HG03139 (cell line): ENCODE results near the gene SLC17A5.
"Not testable (repeated sequence)": the region's sequence is repeated elsewhere in the genome, so short reads cannot be mapped to it uniquely, and the experiment has no call there.

Source experiments
- ATAC-seq: cut with Tn5 transposase; IDR thresholded peaks from one replicate; pipeline ENCODE4 v1.9.1; 2021; ENCODE audit not compliant: unreplicated experiment

Gene SLC17A5, protein sequence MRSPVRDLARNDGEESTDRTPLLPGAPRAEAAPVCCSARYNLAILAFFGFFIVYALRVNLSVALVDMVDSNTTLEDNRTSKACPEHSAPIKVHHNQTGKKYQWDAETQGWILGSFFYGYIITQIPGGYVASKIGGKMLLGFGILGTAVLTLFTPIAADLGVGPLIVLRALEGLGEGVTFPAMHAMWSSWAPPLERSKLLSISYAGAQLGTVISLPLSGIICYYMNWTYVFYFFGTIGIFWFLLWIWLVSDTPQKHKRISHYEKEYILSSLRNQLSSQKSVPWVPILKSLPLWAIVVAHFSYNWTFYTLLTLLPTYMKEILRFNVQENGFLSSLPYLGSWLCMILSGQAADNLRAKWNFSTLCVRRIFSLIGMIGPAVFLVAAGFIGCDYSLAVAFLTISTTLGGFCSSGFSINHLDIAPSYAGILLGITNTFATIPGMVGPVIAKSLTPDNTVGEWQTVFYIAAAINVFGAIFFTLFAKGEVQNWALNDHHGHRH

DNA sequence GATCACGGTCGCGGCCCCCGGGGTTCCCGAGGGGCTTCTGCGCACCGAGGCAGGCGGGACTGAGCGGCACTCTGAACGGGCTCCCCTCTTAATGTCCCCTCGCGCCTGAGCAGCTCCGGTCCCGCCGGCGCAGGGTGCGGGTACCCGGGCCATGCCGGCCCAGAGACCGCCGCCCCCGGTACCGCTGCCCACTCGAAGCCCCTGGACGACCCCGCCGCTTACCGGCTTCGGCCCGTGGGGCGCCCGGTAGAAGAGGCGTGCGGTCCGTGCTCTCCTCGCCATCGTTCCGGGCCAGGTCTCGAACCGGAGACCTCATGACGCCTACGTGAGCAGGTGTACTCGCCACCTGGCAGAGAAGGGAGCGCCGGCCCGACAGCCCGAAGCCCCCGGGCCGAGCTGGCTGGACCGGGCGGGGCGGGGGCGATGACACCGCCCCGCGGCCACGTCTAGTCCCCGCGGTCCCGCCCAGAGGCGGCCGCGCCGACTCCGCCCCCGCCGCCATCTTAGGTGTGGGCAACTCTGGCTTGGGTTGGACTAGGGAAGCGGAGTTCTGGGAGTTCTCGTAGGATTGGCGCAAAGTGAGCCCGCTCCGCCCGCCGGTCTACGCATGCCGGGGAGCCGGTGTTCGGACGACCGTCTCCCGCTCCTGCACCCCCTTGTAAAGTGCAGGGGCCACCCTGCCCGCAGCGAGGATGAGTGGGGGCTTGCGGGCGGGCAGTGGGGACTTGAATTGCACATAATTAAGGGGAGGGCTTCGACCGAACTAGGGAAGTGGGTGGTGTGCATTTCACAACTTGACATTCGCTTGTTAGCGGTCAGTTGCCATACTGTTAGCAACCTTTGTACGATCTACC is at the start of gene SLC17A5:
Gene SLC17A5 (minus strand): TSS at position 422 of the 854 bp plus-strand sequence. CDS start 106 bp downstream, at position 316.
- ATAC-seq = peak; percentile 87

DNA sequence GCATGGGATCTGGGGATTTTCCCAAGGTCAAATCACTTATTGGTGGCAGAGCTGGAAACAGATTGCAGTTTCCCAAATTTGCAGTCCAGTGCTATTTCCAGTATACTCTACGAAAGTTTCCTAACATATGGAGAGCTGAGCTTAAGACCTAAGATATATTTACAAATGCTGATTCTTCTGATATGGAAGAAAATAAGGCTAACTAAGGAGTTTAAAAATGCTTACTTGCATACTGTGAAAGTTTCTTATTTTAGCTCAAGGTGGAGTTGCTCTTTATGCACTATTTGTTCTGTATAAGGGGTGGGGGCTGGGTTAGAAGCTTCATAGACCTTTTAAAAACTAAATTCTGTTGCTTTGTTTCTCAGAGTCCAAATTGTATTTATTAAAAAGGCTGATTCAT is 49.7 kb upstream of the SLC17A5 start:
- no peak for ATAC-seq

DNA sequence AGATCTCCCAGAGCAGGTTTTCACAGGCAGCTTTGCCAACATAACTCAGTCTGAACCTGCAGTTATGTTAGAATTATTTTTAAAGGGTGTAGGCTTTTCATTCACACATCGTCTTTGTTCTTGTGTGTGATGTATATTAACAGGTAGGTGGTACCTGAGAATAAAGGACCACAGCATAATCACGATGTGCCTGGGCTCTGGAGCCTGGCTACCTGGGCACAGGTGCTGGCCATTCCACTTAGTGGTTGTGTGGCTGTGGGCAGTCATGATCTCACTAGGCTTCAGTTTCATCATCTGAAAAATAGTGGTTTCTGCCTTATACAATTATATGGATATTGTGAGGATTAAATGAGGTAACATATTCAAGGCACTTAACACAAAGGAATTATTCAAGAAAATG is 48.7 kb upstream of the SLC17A5 start:
- ATAC-seq = no peak

DNA sequence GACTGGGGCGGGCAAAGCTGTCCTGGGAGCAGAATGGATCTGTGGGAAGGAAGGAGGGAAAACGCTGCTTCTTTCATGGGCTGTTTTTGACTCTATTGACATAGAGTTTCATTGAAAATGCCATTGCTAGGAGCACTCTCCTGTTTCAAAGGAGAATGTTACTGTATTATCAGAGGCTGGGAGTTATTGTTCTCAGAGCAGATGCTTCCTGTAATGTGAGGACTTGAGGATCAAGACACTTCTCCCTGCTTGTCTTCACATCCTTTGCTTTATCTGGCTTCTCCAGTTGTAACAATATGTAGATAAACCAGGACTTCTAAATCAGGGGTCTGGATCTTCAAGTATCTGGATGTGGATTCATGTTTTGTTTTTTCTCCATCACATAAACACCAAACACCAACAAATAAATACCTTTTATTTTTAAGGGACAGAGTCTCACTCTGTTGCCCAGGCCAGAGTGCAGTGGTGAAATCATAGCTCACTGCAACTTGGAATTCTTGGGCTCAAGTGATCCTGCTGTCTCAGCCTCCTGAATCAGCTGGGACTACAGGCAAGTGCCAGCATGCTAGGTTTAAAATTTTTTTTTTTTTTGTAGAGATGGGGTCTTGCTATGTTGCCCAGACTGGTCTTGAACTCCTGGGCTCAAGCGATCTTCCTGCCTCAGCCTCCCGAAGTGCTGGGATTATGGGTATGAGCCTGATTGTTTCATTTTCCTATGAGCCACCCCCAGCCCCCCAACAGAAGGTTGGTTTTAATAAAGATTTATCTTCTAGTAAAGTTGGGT is 46.1 kb upstream of the SLC17A5 start:
- ATAC-seq = no peak

DNA sequence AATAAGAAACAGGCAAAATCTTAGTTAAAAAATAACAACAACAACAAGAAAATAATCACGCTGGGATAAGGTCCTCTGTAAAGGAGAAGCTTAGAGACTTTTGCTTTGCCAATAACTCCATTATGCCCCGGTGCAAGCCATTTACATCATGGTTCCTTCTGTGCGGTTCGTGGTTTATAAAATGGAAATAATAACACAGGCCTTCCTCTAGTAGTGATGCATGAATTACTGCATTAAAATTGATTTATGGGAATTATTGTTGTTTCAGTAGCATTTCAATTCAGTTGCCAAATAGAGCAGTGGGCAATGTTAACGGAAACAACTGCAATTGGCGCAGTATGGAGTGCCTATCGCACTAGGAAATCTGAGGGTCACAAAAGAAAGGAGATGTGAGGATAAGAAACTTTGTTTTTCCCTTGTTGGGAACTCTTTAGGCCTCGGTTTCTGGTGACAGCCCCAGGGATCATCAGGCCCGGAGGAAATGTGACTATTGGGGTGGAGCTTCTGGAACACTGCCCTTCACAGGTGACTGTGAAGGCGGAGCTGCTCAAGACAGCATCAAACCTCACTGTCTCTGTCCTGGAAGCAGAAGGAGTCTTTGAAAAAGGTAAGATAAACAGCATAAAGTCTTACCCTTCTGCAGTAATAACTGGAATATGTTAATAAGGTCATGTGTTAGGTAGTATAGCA is 43.3 kb upstream of the SLC17A5 start:
- no peak for ATAC-seq

DNA sequence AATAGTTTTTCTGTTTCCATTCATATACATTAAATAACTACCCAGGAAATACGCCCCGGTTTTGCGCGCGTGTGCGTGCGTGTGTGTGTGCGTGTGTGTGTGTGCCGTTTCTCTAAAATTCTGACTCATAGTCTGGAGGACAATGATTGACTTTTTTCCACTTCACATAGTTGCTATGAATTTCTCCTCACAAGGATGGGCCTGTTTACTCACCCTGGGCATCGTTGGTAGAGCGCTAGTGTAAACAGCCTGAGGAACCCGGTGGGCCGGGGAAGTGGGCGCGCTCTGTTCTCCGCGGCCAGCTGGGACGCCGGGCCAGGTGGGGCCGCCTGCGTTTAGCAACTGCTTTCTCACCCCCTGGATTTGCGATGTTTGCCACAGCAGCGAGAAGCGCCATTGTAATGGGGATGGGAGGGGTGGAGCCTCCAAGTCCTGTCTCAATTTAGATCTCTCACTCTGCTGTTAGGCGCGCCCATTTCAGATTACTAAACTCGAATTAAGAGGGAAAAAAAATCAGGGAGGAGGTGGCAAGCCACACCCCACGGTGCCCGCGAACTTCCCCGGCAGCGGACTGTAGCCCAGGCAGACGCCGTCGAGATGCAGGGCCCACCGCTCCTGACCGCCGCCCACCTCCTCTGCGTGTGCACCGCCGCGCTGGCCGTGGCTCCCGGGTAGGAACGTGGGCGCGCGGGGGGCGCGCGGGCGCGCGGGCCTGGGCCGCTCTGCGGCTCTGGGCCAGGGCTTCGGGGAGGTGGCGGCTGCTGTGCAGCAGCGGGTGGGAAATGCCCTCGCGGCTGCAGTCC is 42.0 kb upstream of the SLC17A5 start, which contains the start of gene CD109:
Gene CD109 (plus strand): TSS at position 585 of the 803 bp plus-strand sequence. CDS start 13 bp downstream, at position 598.
- ATAC-seq = peak; percentile 47

DNA sequence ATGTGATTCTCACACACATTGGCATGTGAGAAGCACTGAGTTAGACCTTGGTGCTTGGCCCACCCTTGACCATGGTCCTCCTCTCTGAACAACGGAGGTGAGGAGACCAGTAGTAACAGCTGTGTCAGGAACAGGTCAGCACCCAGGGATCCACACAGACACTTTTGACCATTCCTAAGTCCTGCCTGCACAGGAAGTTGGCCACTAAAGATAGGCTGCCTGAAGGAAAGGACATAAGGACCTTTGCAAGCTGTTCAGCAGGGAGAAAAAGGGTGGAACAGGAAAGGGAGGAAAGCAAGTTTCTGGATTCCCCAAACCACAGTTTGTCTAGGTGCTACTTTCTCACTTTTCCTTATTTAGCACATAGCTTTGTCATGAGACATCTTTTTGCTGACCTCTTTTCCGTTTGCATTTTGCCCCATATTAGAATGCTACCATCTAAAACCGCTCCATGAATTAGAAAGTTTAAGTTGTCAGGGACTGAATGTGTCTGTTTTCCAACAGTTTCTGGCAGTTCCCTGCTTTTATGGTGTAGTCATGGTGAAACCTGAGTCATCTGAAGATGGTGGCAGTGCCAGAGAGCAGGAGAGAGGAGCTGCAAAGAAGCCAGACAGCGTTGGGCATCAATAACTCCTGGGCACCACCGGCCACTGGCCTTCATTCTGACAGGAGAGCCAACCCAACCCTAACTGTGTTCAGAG is 41.1 kb upstream of the SLC17A5 start:
- ATAC-seq = no peak

DNA sequence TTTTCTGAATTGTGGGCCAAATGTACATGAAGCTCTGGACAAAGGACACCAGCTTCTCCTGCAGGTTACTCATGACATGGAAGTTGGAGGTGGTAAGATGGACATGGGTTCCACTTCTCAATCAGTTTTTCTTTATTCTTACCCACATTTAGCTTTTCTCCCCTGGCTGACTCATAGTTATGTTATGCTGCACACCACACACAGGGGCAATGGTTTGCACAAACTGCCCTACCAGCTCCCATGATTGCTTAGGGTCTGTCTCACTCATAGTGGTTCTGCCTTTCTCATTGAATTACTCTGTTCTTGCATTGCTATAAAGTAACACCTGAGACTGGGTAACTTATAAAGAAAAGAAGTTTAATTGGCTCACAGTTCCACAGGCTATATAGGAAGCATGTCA is 37.7 kb upstream of the SLC17A5 start:
- ATAC-seq = no peak

DNA sequence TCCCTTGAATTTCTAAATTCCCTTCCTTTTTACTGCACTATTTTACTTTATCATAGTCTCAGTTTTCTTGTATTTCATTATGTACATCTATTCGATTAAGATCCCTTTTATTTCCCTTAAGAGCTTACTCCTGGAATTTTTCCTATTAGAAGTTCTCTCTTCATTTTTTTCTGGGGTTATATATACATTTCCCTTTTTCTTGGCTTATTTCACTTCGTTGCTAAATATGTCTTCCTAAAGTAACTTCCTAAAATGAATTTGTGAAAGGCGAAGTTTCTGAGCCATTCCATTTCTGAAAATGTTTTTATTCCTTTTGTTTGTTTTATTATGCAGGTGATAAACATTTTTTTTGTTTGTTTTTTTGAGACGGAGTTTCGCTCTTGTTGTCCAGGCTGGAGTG is 36.3 kb upstream of the SLC17A5 start:
- no peak for ATAC-seq

DNA sequence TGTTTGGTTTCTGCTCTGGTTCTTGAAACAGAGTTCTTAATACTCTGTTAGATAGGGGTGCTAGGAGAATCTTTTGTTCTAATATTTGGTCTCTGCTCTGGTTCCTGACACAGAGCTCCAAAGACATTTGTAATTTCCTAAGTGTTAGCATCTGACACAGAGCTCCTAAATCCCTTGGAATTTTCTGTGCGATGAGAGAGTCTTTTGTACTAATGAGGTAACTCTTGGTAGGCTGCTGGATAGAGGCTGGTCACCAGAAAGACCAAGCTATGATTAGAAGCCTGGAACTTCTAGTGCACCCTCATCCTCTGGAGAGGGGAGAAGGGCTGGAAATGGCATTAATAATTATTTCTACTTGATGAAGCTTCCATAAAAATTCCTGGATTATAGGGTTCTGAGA is 34.6 kb upstream of the SLC17A5 start:
- ATAC-seq = no peak

DNA sequence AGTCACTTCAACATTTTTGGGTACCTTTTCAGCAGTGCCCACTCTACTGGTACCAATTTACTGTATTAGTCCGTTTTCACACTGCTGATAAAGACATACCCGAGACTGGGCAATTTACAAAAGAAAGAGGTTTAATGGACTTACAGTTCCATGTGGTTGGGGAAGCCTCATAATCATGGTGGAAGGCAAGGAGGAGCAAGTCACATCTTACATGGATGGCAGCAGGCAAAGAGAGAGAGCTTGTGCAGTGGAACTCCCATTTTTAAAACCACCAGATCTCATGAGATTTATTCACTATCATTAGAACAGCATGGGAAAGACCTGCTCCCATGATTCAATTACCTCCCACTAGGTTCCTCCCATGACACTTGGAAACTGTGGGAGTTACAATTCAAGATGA is 29.8 kb upstream of the SLC17A5 start:
- ATAC-seq = not testable (repeated sequence)

DNA sequence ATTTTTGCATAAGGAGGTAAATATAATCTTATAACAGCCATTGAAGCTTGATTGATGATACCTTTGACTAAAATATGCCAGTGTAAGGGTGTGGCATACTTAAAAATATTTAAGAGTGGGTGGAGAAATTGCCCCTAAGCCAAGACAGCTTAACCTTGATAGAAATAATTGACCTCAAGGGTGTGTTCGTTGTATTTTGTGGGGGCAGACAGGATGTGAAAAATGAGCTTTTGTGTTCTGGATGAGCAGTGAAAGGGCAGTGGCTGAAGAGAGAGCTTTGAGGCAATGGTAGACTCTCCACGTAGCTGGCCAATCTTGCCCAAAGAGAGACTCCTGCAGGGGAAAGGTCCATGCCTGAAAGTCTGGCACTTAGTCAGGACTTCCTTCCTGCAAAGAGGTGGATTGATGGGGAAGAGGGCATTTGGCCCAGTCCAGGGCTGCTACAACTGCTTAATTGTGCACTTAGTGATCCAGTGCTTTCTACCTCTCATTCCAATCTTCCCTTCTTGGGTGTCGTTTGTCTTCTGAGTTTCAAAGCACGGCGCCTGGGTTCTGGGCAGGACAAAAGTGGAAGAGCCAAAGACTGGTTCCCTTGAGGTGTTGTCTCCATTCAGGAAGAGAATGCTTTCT is 26.6 kb upstream of the SLC17A5 start:
- no peak for ATAC-seq

DNA sequence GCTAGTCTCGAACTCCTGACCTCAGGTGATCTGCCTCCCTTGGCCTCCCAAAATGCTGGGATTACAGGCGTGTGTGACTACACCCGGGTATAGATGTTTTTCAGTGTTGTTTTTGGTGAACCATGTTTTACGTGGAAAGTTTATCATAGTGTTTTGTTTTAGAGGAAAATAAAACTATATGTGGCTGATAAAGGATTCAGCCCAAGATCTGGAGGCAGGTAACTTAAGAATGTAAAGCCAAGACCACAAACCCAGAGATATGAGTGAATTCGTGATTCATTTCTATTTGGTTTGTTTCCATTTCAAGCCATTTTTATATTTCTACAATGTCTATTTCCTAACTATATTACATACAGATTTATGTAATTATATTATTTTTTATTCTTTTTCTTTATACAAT is 26.1 kb upstream of the SLC17A5 start:
- ATAC-seq = not testable (repeated sequence)

DNA sequence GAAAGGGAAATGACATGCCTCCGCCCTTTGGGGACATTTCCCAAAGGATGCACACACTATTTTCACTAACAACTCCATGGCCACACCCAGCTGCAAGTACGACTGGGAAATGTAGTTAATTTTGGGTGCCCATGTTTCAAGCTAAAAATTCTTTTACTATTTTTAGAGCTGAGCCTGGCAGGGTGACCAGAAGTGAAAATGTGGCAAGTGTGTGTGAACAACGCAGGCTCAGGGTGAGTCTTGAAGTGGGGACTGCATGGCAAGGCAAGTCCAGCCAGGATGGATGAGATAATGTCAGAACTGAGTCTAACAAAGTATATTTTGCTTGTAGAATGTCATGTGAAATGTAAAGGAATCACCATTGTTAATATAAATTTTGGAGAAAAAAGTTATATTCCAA is 25.2 kb upstream of the SLC17A5 start:
- no peak for ATAC-seq

DNA sequence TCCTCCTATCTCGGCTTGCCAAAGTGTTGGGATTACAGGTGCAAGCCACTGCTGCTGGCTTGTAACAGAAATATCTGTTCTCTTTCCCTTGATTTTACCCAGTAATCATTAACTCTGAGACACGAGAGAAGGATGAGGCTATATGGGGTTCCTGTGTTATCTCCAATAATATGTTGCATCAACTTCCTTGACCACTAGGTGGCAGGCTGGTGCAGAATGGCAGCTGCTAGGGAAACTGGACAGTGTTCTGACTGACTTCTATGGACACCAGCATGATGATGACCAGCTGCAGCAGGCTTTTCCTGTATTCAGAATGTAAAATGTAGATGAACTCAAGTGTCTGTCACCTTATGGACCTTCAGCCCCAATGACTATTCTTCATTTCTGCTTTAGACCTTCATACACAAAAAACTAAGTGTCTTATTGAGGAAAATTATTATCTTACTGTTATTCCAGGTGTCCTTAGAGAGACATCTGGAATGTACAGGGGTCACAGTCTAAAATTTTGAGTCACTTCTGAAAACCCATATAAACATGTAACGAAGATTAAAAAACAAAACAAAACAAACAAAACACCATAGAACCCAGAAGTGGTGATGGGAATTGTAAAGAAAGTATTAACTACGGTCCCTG is 21.8 kb upstream of the SLC17A5 start:
- ATAC-seq = peak; percentile 94

DNA sequence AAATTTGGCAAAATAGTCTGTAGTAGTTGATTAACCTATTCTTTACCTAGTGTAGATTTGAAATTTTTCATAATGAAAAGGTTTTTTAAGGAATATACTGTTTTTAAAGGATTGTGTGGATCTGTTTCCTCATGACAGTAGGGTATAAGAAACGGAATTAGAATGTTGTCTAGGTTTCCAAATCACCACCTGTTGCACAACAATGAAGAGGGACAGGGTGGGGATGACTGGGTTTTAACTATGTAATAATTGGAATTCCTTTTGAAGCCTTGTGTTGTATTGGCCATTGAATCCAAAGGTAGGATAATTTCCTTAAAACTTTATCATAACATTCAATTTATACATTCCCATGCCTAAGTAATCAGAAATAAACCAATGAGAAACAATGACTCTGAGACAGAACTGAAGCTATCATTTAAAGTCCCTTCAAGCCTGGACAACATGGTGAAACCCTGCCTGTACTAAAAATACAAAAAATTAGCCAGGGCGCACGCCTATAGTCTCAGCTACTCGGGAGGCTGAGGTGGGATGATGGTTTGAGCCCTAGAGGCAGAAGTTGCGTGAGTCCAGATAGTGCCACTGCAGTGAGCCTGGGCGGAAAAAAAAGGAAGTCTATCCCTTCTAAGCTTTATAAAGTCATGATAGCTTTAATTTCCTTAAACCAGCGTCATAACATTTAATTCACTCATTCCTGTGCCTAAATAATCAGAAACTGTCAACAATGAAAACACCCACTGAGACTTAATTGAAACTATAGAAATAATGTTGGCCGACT is 18.3 kb upstream of the SLC17A5 start:
- no peak for ATAC-seq

DNA sequence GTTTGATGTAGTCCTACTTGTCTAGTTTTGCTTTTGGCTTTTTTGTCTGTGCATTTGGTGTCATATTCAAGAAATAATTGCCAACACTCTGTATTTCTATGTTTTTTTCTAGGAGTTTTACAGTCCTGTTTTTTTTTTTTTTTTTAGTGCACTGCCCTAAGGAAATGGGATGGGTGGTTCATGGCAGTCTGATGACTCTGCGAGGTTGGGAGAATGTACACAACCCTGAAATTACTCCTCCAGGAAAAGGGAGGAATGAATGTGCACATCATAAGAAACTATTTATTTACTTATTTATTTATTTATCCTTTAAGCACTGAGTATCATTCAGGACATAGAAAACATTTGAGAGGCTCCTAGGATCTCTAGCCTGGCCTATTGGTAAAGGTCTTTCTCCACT is 15.2 kb upstream of the SLC17A5 start:
- ATAC-seq = no peak
